Measurements from ENCODE around the gene PCID2. TPM values are rescaled to one million over a fixed set of nuclear protein-coding genes. Genes with fewer than 3 reads are reported as not detected.

PCID2 gene
- total RNA-seq, 1 donor from 2014 or later = 40.9 TPM

- no peak overlapping the region for H3K4me3 ChIP-seq (ENCODE audit: low read depth, low read length)
- DNase-seq (ENCODE audit: low read depth) = no peak
- no peak for TF ChIP-seq CTCF (conservative IDR thresholded peaks at IDR 0.05; ENCODE audit: low read depth, low read length)
Observed at GRCh38 chr13:113139577-113139976, 68.9 kb downstream of the PCID2 start.

GRCh38 chr13:113138792-113139551, 69.5 kb downstream of the PCID2 start:
- no peak for DNase-seq (ENCODE audit: low read depth)
- no peak for TF ChIP-seq CTCF (conservative IDR thresholded peaks at IDR 0.05; ENCODE audit: low read depth, low read length)
- H3K4me3 ChIP-seq (ENCODE audit: low read depth, low read length) = no peak overlapping the region

- no peak overlapping the region for H3K4me3 ChIP-seq (ENCODE audit: low read depth, low read length)
- no peak for TF ChIP-seq CTCF (conservative IDR thresholded peaks at IDR 0.05; ENCODE audit: low read depth, low read length)
- peak; percentile 27 for DNase-seq (ENCODE audit: low read depth)
Observed at GRCh38 chr13:113137691-113138298, 70.7 kb downstream of the PCID2 start.

- H3K4me3 ChIP-seq (ENCODE audit: low read depth, low read length) = no peak overlapping the region
- TF ChIP-seq CTCF (conservative IDR thresholded peaks at IDR 0.05; ENCODE audit: low read depth, low read length) = no peak
- no peak for DNase-seq (ENCODE audit: low read depth)
Observed at GRCh38 chr13:113135281-113135760, 73.1 kb downstream of the PCID2 start.

GRCh38 chr13:113129921-113130750, 78.3 kb downstream of the PCID2 start:
- no peak for DNase-seq (ENCODE audit: low read depth)
- no peak overlapping the region for H3K4me3 ChIP-seq (ENCODE audit: low read depth, low read length)
- TF ChIP-seq CTCF (conservative IDR thresholded peaks at IDR 0.05; ENCODE audit: low read depth, low read length) = no peak

- no peak for DNase-seq (ENCODE audit: low read depth)
- TF ChIP-seq CTCF (conservative IDR thresholded peaks at IDR 0.05; ENCODE audit: low read depth, low read length) = no peak
- H3K4me3 ChIP-seq (ENCODE audit: low read depth, low read length) = no peak overlapping the region
Observed at GRCh38 chr13:113129480-113129879, 79.0 kb downstream of the PCID2 start.

Other genes with a start within 250 kb of the PCID2 start
- 8.0 and 10.8 TPM in 2 replicates for gene MCF2L, start 239.5 kb downstream of the PCID2 start, total RNA-seq
- 0.06 TPM in 1 of 2 replicates, not detected in the other for gene F7, start 102.9 kb downstream of the PCID2 start, total RNA-seq
- 0.12 TPM in 1 of 2 replicates, not detected in the other for gene F10, start 85.9 kb downstream of the PCID2 start, total RNA-seq
- gene PROZ, start 50.0 kb downstream of the PCID2 start, total RNA-seq = not detected in 2 replicates
- gene CUL4A, start 944 bp upstream of the PCID2 start, total RNA-seq = 57.9 and 139 TPM in 2 replicates
- 192 and 195 TPM in 2 replicates for gene LAMP1, start 88.6 kb upstream of the PCID2 start, total RNA-seq
- 1.1 and 3.5 TPM in 2 replicates for gene GRTP1, start 155.5 kb upstream of the PCID2 start, total RNA-seq
- gene ADPRHL1, start 244.8 kb upstream of the PCID2 start, total RNA-seq = 2.2 and 3.3 TPM in 2 replicates